Stomach (tissue), 4 donors: ENCODE measurements around the gene CES4A.

Experiments
- CTCF ChIP-seq, 7 experiments: fragments of 450-650 bp in 4 of 7; fragments of 200-600 bp in 3 of 7; sonication (generic) in 3 of 7; IDR thresholded peaks; one replicate each; pipeline ENCODE4 v1.5.1; 2016 to 2019; ENCODE audit warnings: antibody characterized with exemption in 7 of 7, control low read depth in 2 of 7, mild to moderate bottlenecking in 1 of 7
- EP300 ChIP-seq: sonication (generic); formaldehyde crosslinking; IDR thresholded peaks from one replicate; pipeline ENCODE4 v1.6.1; 2017; ENCODE audit warnings: antibody characterized with exemption
- POLR2A ChIP-seq, 4 donors: fragments of 450-650 bp; IDR thresholded peaks; one replicate each; pipeline ENCODE4 v1.6.1; 2016; ENCODE audit warnings: antibody characterized with exemption in 4 of 4, control low read depth in 2 of 4, mild to moderate bottlenecking in 1 of 4, moderate library complexity in 1 of 4

- TF ChIP-seq CTCF (IDR thresholded peaks at IDR 0.05) (no peak), POLR2A (IDR thresholded peaks at IDR 0.05) (no peak), EP300 (no peak)
These were observed 41.5 kb upstream of the CES4A start for GRCh38 chr16:66946974-66947301.
